Activated CD4-positive, alpha-beta T cell treated with anti-CD3 and anti-CD28 coated beads, Interleukin-2, amount 10 ng/mL, durations not matched to agents 24 days and 14 days (primary cell): ENCODE data around the gene PHGDH. TPM values are rescaled to one million over a fixed set of nuclear protein-coding genes. Genes with fewer than 3 reads are reported as not detected.
"Not testable (repeated sequence)": the region's sequence is repeated elsewhere in the genome, so short reads cannot be mapped to it uniquely, and the experiment has no call there.

Experiments used
- DNase-seq: peaks from one replicate; pipeline ENCODE4 v3.0.0; 2022
- H3K27ac Mint-ChIP-seq: one replicate; pipeline ENCODE4 v1.8.0; 2022; ENCODE audit warnings: mild to moderate bottlenecking, mixed read lengths
- H3K27me3 Mint-ChIP-seq: one replicate; pipeline ENCODE4 v1.8.0; 2022; ENCODE audit warnings: mixed read lengths
- H3K36me3 Mint-ChIP-seq: one replicate; pipeline ENCODE4 v1.8.0; 2022; ENCODE audit warnings: low read depth, mild to moderate bottlenecking, mixed read lengths
- H3K4me1 Mint-ChIP-seq: one replicate; pipeline ENCODE4 v1.8.0; 2021; ENCODE audit warnings: mixed read lengths
- H3K4me3 Mint-ChIP-seq: one replicate; pipeline ENCODE4 v1.8.0; 2022; ENCODE audit warnings: mild to moderate bottlenecking, moderate library complexity, mixed read lengths
- H3K9me3 Mint-ChIP-seq: one replicate; pipeline ENCODE4 v1.8.0; 2021; ENCODE audit warnings: mixed read lengths
- intact Hi-C: fragments of 100-400 bp; cut with micrococcal nuclease; formaldehyde crosslinking; loops from one replicate; pipeline ENCODE4 v1.15.1; 2023
- total RNA-seq: library from RNA; stranded (reverse); gene quantifications from 2 replicates; pipeline ENCODE4 v1.2.3, GENCODE V29; 2022

Gene PHGDH
- total RNA-seq, 1 donor from 2014 or later, result 51.5 TPM

DNA sequence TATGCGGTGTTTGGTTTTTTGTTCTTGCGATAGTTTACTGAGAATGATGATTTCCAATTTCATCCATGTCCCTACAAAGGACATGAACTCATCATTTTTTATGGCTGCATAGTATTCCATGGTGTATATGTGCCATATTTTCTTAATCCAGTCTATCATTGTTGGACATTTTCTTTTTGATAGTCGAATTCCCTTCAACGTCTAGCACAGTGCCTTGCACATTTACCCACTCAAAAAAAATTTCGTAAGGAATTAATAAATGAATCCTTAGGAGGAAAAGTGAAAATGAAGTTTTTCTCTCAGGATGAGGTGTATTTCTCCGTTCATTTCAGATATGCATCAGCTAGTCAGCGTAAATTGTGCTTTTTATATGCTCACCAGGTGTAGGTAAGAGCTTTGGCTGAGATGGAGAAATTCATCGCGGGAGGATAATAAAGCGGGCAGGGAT is 354 bp upstream of the PHGDH start:
- intact Hi-C loops, H3K36me3 Mint-ChIP-seq, DNase-seq, H3K9me3 Mint-ChIP-seq: not testable (repeated sequence)
- Mint-ChIP-seq H3K27me3 (peaks cover 35% of the 10 kb centered on the region), H3K4me1 (peaks cover 38% of the 10 kb centered on the region), H3K27ac (peak overlapping the region; percentile 86), H3K4me3 (peak overlapping the region; percentile 94)

DNA sequence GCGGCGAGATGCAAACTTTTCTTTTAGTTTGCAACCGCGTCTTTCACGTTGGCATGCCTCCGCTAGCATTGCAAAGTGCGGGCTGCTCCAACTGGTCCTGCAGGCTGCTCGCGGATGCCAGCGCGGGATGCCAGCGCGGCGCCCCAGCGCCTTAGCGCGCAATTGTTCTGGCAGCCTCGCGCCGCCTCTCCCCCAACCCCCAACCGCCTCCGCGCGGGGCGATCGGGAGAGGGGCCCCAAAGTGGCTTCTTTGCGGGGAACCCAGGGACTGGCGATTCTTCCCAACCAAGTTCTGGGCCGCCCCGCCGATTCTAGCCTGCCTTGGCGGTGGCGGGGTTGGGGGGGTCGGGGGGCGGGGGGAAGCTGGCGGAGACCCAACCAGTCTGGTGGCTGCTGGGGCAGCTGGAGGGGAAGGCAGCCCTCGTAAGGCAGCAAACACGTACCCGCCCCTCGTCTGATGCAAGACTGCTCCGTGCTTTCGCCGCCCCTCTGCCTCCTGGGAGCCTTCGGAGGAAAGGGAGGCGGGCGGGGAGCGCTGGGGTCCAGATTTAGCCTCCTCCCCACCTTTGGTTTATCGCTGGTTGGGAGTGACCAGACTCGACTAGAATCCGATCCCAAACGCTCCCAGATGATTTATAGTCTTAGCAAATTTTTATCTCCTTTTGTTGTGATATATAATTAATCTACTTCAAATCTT is 756 bp downstream of the PHGDH start:
- Mint-ChIP-seq H3K4me3 (peak overlapping the region; percentile 94), H3K27ac (peak overlapping the region; percentile 86), H3K36me3 (peaks cover 5% of the 10 kb centered on the region), H3K4me1 (peaks cover 39% of the 10 kb centered on the region), H3K27me3 (peaks cover 31% of the 10 kb centered on the region), H3K9me3 (no peaks in the 10 kb centered on the region)
- intact Hi-C loops, result no loop called here
- peak; percentile 81 for DNase-seq

DNA sequence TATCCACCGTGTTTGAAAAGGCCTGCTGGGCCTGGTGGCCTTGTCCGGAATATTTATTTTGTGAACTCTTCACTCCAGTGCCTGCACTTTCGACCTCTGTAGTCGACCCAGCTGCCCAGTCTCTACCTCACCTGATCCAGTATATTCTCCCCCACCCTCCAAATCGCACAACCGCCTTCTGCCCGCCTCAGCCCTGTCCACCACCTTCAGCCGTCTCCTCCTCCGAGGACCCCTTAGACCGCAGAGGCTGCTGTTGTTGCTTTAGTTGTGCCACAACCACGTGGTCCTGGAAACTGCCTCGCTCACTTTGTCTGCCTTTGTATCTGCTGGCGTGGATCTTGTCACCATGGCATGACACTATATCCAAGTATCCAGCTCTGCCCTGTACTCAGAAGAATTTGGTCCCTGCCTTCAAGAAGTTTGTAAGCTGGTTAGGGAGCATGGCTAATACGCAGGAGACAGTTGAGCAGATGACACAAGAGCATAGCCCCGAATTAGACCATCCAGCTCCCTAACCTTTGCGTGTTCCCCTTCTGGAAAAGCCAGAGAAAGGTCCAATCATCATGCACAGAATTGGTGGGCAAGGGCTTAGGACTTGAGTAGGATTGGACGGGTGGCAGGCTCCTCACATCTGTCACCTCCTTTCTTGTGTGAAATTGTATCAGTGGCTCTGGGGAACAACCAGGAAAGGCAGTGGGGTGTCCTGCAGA is 1.5 kb downstream of the PHGDH start:
- H3K27ac Mint-ChIP-seq, result peak overlapping the region; percentile 55
- peak overlapping the region; percentile 84 for H3K4me3 Mint-ChIP-seq
- H3K4me1 Mint-ChIP-seq, result peaks cover 42% of the 10 kb centered on the region
- H3K9me3 Mint-ChIP-seq, result no peaks in the 10 kb centered on the region
- peaks cover 27% of the 10 kb centered on the region for H3K27me3 Mint-ChIP-seq
- DNase-seq, result peak; percentile 59
- intact Hi-C loops, result no loop called here
- peaks cover 8% of the 10 kb centered on the region for H3K36me3 Mint-ChIP-seq

DNA sequence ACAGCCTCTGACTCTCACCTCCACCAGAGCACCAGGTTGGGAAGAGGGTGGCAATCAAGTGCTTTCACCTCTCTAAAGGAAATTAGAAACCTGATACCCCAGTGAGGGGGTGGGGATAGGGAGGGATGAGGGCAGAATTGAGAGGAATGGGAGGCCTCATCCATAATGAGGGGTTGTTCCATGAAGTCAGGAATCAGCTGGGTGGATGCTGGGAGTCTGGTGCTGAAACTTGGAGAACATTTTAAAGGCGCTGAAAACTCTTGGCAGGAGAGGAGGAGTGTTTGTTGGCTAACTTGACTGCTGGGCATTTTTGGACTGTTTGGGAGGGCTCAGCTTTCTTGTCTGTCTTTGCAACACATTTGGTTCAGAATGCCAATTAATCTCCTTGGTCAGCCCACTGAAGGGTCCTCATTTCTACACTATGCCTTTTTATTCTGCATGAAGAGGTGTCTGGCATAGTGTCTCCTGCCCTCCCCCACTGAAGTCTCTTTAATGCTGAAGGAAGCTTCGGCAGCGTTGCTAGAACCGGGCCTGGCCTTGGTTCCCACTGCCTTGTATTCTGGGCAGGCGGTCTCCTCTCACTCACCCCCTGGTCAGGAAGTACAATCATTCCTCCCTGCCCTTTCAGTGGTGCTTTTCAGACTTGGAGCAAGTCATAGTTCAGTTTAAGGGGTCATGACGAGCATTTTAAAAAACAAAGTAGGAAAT is 2.2 kb downstream of the PHGDH start:
- H3K9me3 Mint-ChIP-seq, result no peaks in the 10 kb centered on the region
- peak; percentile 54 for DNase-seq
- H3K4me1 Mint-ChIP-seq, result peaks cover 47% of the 10 kb centered on the region
- intact Hi-C loops, result no loop called here
- H3K4me3 Mint-ChIP-seq, result peak overlapping the region; percentile 84
- peaks cover 20% of the 10 kb centered on the region for H3K27me3 Mint-ChIP-seq
- peaks cover 8% of the 10 kb centered on the region for H3K36me3 Mint-ChIP-seq
- H3K27ac Mint-ChIP-seq, result no peak overlapping the region

DNA sequence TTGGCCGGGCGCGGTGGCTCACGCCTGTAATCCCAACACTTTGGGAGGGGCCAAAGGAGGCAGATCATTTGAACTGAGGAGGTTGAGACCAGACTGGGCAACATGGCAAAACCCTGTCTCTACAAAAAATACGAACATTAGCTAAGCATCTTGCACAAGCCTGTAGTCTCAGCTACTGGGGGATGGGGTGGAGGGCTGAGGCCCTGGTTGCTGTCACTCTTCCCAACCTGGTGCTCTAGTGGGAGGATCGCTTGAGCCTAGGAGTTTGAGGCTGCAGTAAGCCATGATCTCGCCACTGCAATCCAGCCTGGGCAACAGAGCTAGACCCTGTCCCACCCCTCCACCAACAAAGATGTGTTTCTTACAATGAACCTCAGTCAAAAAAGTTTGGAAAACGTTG is 2.8 kb downstream of the PHGDH start:
- Mint-ChIP-seq H3K36me3 (peaks cover 10% of the 10 kb centered on the region), H3K4me3 (peak overlapping the region; percentile 84), H3K27me3 (peaks cover 16% of the 10 kb centered on the region), H3K4me1 (peaks cover 51% of the 10 kb centered on the region), H3K9me3 (no peaks in the 10 kb centered on the region), H3K27ac (no peak overlapping the region)
- DNase-seq, result no peak
- intact Hi-C loops, result no loop called here

DNA sequence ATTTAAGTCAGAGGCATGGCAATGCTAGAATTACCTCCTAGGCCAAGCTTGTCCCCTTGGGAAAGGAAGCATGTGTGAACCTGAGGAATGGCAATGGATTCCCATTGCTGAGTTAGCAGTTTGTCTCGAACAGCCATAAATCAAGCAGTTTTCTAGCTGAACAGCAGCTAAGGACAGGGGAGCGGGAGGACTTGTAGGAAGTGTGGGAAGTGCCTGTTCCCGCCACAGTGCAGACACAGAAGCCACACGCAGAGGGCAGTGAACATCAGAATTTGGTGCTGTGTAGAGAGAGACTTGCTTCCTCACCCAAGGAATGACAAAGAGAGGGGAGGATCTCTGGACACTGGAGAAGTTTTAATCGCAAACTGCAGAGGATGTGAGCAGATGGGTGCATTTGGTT is 3.8 kb downstream of the PHGDH start:
- H3K36me3 Mint-ChIP-seq, result peaks cover 14% of the 10 kb centered on the region
- H3K4me3 Mint-ChIP-seq, result no peak overlapping the region
- intact Hi-C loops, result no loop called here
- H3K9me3 Mint-ChIP-seq, result no peaks in the 10 kb centered on the region
- H3K27me3 Mint-ChIP-seq, result peaks cover 6% of the 10 kb centered on the region
- peak; percentile 55 for DNase-seq
- peaks cover 51% of the 10 kb centered on the region for H3K4me1 Mint-ChIP-seq
- peak overlapping the region; percentile 30 for H3K27ac Mint-ChIP-seq

DNA sequence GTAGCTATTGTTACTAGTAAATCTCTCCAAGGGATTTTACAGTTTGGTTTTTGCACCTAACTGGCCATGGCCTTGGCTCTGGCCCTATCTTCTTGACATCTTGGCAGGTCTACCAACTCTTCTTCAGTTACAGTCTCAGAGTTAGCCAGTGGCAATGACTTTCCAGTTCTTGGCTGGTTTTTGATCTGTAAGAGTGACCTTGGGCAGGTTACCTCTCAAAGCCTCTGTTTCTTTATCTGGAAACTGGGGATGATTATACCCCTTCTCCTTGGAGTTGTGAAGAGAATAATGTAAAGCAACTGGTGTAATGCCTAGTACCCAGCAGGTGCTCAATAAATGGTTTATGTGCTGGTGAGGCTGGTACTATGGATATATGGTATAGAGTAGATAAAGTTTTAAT is 6.7 kb downstream of the PHGDH start:
- no peak for DNase-seq
- intact Hi-C loops, result no loop called here
- H3K27me3 Mint-ChIP-seq, result no peaks in the 10 kb centered on the region
- H3K27ac Mint-ChIP-seq, result no peak overlapping the region
- no peak overlapping the region for H3K4me3 Mint-ChIP-seq
- peaks cover 29% of the 10 kb centered on the region for H3K36me3 Mint-ChIP-seq
- H3K4me1 Mint-ChIP-seq, result peaks cover 46% of the 10 kb centered on the region
- no peaks in the 10 kb centered on the region for H3K9me3 Mint-ChIP-seq

DNA sequence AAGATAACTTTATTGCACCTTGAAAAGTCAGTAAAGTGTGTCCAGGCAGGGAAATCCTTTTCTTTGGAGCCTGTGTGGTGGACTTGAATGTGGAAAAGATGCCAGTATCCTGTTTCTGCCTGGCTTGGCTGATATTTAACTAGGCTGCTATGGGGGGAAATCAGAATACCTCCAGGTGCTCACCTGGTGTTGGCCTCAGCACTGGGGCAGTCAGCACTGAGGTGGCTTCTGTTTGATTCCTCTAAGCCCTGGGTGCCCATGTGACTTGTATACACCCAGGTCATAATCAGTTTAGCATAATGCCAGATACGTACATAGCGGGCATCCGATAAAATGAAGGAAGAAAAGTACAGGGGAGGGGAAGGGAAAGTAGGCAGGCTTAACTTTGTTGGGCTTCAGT is 7.2 kb downstream of the PHGDH start:
- Mint-ChIP-seq H3K27ac (no peak overlapping the region), H3K9me3 (no peaks in the 10 kb centered on the region), H3K36me3 (peaks cover 31% of the 10 kb centered on the region), H3K4me1 (peaks cover 41% of the 10 kb centered on the region), H3K27me3 (no peaks in the 10 kb centered on the region), H3K4me3 (no peak overlapping the region)
- DNase-seq, result no peak
- intact Hi-C loops, result no loop called here

DNA sequence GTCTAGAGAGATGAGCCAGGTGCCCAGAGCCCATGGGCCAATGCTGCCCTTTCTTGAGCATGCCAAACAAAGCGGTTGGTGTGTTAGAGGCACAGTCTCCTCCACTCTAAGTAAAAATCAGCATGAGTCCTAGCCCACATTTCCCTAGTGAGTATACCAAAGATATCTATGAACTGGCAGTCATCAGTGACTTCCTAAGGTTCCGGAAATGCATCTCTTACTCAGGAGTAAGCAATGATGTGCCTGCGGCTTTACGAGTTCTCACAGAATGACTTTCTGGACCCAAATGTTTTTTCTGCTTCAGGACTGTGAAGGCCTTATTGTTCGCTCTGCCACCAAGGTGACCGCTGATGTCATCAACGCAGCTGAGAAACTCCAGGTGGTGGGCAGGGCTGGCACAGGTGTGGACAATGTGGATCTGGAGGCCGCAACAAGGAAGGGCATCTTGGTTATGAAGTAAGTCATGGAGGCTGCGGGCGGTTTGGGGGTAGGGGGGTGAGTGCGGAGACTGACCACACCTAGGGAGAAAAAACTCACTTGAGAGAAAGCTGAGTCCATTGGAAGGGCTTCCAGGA is 9.2 kb downstream of the PHGDH start:
- H3K27me3 Mint-ChIP-seq, result no peaks in the 10 kb centered on the region
- no peak for DNase-seq
- no peak overlapping the region for H3K4me3 Mint-ChIP-seq
- no peak overlapping the region for H3K27ac Mint-ChIP-seq
- H3K4me1 Mint-ChIP-seq, result peaks cover 27% of the 10 kb centered on the region
- no peaks in the 10 kb centered on the region for H3K9me3 Mint-ChIP-seq
- intact Hi-C loops, result no loop called here
- H3K36me3 Mint-ChIP-seq, result peaks cover 38% of the 10 kb centered on the region

DNA sequence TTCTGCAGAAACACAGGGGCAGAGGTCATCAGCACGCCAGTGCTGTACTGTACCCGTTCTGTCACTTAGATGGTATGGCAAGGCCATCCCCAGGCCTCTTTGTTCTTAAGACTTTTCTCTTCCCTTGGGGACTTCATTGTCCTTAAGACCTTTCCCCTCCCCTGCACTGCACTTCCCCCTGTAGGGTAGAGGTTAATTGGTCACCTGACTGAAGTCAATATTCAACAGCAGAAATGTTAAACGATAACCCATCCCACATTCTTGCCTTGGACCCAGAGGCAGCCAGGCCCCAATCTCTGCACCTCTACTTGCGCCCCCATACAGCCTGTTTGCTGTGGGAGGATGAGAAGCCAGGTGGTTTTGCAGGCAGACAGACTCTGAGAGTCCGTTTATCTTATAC is 10.2 kb downstream of the PHGDH start:
- H3K27me3 Mint-ChIP-seq, result no peaks in the 10 kb centered on the region
- H3K4me1 Mint-ChIP-seq, result peaks cover 22% of the 10 kb centered on the region
- H3K36me3 Mint-ChIP-seq, result peaks cover 40% of the 10 kb centered on the region
- no peaks in the 10 kb centered on the region for H3K9me3 Mint-ChIP-seq
- intact Hi-C loops, result no loop called here
- no peak overlapping the region for H3K27ac Mint-ChIP-seq
- no peak overlapping the region for H3K4me3 Mint-ChIP-seq
- DNase-seq, result no peak

DNA sequence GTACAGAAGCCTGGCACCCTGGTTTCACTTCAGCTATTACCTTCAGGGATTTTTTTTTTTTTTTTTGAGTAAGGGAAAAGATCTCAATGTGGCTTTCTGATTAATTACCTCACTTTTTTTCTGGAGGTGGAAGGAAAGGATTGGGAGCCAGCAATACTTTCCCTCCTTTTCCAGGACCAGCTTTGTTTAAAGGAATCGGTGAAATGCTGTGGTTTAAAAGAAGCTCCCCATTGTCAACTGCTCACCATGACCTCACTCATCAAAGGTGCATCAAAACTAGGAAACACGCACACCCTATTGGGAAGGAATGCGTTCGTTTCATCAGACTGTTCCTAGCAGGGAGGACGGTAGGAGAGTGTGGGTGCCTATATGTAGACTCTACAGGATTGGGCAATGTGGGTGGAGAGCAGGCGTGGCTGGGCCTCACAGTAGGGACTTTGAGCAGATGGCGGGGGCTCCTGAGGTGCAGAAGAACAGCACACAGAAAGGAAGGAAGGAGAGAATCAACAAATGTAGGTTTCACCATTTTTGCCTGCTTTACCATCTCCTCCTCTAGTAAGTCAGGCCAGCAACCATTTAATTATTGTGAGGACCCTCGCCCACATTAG is 13.0 kb downstream of the PHGDH start:
- Mint-ChIP-seq H3K4me3 (no peak overlapping the region), H3K27ac (no peak overlapping the region), H3K36me3 (peaks cover 55% of the 10 kb centered on the region), H3K27me3 (no peaks in the 10 kb centered on the region), H3K9me3 (no peaks in the 10 kb centered on the region), H3K4me1 (peaks cover 12% of the 10 kb centered on the region)
- no peak for DNase-seq
- intact Hi-C loops, result no loop called here

DNA sequence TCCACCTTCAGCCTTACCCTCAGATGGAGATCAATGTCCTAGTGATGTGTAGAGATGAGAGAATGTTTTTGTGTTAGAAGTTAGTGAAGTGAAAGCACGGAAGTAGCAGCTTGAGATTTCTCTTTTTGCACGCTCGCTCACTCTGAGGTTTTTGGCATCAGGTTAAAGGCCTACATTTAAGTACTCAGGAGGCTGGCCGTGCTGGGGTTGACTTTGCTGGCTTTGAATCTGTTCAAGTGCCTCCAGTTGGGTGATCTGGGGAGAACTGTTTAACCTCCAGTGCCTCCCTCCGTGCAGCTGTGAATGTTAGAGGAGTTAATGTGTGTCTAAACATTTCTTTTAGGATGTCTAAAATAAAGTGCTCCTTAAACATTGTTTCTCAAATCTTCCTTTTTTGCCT is 13.9 kb downstream of the PHGDH start:
- Mint-ChIP-seq H3K36me3 (peaks cover 55% of the 10 kb centered on the region), H3K9me3 (no peaks in the 10 kb centered on the region), H3K27ac (no peak overlapping the region), H3K27me3 (no peaks in the 10 kb centered on the region), H3K4me1 (peaks cover 12% of the 10 kb centered on the region), H3K4me3 (no peak overlapping the region)
- intact Hi-C loops, result no loop called here
- no peak for DNase-seq

DNA sequence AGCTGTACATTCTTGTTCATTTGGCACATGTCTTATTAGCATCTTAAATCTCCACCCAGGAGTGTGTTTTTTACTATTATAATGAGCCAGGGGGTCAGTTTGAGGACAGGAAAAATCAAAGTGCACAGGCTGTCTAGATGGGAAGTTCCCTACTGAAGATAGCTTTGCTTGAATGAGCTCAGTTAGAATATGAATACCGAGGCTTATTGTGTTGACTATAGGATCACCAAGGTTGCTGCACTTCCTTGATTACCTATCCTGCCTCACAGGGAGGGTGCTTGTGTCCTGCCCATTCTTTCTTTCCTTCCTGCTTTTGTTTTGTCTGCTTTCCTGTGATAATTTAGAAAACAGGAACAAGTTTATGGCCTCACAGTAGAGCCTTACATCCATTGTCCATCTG is 16.3 kb downstream of the PHGDH start:
- Mint-ChIP-seq H3K4me1 (peaks cover 7% of the 10 kb centered on the region), H3K9me3 (no peaks in the 10 kb centered on the region), H3K27ac (no peak overlapping the region), H3K4me3 (no peak overlapping the region), H3K27me3 (no peaks in the 10 kb centered on the region), H3K36me3 (peaks cover 44% of the 10 kb centered on the region)
- DNase-seq, result no peak
- intact Hi-C loops, result no loop called here
